ENCODE measurements around the gene PXYLP1.

DNA sequence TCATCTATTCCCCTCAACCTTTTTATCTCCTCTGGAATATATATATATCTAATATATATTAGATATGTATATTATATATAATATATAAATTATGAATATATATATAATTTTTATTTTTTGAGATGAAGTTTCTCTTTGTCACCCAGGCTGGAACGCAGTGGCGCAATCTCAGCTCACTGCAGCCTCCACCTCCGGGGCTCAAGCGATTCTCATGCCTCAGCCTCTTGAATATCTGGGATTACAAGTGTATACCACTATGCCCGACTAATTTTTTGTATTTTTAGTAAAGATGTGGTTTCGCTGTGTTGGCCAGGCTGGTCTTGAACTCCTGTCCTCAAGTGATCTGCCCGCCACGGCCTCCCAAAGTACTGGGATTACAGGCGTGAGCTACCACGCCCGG is 22.2 kb downstream of the PXYLP1 start:
- TF ChIP-seq ZNF324 (CRISPR knock-in tag; IDR thresholded peaks at IDR 0.05), result no peak
- TF ChIP-seq, protein P1, sequence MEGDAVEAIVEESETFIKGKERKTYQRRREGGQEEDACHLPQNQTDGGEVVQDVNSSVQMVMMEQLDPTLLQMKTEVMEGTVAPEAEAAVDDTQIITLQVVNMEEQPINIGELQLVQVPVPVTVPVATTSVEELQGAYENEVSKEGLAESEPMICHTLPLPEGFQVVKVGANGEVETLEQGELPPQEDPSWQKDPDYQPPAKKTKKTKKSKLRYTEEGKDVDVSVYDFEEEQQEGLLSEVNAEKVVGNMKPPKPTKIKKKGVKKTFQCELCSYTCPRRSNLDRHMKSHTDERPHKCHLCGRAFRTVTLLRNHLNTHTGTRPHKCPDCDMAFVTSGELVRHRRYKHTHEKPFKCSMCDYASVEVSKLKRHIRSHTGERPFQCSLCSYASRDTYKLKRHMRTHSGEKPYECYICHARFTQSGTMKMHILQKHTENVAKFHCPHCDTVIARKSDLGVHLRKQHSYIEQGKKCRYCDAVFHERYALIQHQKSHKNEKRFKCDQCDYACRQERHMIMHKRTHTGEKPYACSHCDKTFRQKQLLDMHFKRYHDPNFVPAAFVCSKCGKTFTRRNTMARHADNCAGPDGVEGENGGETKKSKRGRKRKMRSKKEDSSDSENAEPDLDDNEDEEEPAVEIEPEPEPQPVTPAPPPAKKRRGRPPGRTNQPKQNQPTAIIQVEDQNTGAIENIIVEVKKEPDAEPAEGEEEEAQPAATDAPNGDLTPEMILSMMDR (IDR thresholded peaks at IDR 0.05 in 2 of 3, conservative IDR thresholded peaks at IDR 0.05 in 1 of 3; ENCODE audit: insufficient read depth in 2 of 3, low read depth in 1 of 3, low read length in 3 of 3), result no peak
- TF ChIP-seq SPI1 (IDR thresholded peaks at IDR 0.05; ENCODE audit: borderline replicate concordance, low read depth, low read length), result no peak
- no peak for TF ChIP-seq CEBPB (tag; IDR thresholded peaks at IDR 0.05)
- TF ChIP-seq SIX5 (IDR thresholded peaks at IDR 0.05; ENCODE audit: borderline replicate concordance in 1 of 2, insufficient read depth in 1 of 2, low read depth in 1 of 2, low read length in 2 of 2), result no peak
- TF ChIP-seq SIN3A (IDR thresholded peaks at IDR 0.05; ENCODE audit: borderline replicate concordance in 2 of 2, control insufficient read depth in 1 of 2, low read depth in 2 of 2, low read length in 2 of 2), result no peak
- no peak for TF ChIP-seq RFX5 (IDR thresholded peaks at IDR 0.05; ENCODE audit: low read depth, low read length)
- no peak for TF ChIP-seq NR1H2 (CRISPR knock-in tag; IDR thresholded peaks at IDR 0.05)

All from K562 (cell line).